HG02763 (cell line): Measurements from ENCODE around the gene CDH22.

Experiments used
- ATAC-seq: cut with Tn5 transposase; IDR thresholded peaks from one replicate; pipeline ENCODE4 v1.9.1; 2021; ENCODE audit warnings: mild to moderate bottlenecking, moderate library complexity; ENCODE audit not compliant: unreplicated experiment

The CDH22 gene

DNA sequence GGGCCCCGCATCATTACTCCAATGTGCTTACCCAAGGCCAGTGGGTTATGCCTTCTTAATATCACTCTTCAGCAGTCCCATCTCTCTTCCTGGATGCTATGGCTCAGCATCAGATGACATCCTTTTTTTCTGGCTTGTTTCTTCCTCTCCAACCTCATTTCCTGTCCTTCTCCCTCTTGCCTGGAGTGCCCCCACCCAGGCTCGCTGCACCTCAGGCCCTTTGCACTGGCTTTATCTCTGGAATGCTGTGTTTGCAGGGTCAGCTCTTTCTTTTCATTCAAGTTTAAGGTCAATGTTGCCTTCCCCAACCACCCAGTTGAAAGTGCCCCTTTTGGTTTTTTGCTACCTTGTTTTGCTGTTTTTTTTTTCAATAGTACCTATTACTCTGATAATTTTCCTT is 153.5 kb downstream of the CDH22 start:
- ATAC-seq = no peak

DNA sequence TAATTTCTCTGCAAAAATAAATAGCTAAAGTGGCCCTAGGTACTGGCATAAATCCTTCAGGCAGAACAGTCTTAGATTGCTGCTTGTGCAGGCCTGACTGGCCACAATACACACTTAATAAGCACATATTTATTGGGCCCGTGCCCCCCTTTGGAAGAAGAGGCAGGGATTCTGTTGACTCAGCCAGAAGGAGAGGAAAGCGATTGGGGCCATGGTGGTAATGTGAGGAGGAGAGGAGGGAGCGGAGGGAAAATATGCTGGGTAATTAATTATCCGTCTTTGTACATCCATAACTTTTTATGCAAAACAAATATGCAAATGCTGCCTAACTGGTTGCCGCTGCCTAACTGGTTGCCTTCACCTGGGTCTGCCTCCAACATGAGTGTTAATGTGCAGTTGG is 154.0 kb downstream of the CDH22 start:
- no peak for ATAC-seq

DNA sequence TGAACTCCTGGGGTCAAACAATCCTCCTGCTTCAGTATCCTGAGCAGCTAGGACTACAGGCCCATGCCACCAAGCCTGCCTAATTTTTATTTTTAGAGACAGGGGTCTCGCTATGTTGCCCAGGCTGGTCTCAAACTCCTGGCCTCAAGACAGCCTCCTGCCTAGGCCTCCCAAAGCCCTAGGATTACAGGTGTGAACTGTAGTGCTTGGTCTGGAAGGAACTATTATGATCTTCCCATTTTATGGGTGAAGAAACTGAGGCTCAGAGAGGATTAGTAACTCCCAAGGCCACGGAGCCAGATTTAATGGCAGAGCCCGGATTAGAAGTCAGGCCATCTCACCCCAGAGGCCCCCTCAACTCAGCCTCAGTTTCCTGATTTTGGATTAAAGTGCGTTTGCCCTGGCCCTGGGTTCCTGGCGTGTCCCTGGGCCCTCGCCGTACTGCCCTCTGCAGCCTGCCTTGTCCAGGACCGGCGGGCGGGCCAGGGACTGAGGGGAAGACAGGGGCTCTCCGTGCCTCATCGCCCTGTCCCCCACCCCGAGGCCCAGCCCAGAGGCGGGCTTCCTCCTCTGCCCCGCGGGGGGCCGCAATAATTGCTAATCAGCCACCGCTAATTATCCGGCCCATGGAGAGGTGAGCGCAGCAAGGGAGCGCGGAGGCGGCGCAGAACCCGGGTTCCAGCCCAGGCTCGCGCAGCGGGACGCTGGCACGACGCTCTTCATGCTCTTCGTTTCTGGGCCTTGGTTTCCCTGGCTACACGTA is 155.3 kb downstream of the CDH22 start:
- ATAC-seq = no peak

DNA sequence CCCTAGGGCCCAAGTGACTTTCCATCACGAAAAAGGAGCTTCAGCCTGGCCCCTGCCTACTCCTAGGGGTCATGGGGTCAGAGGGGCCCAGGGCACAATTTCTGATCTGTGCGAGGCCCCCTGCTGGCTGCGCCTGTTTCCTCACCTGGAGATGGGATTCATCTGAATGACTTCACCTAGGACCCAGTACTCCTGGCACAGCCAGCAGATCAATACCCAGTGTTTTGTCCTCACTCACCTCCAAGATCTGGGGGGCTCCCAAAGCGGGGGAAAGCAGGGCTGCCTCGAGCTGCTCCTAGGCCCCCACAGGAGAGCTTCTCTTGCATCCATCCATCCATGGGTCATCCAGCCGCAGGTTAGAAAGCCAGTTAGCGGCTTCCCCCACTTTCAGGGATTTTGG is 156.4 kb downstream of the CDH22 start:
- no peak for ATAC-seq

DNA sequence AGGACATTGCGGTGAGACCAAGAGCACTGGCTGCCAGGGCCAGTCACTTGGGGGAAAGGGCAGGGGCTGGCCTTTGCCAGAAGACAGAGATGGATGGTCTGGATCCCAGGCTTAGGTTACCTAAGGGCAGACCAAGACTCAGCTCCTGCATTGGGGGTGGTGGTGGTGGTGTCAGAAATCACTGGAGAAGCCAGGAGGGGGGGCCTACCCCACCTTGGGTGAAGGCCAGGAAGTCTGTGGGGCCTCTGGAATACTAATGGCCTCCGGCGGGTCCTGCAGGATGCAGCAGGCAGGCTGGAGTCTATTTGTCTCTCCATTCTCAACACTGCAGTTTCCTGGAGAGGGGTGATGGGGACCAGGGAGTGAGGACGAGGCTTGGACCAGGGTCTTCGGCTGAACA is 157.4 kb downstream of the CDH22 start:
- no peak for ATAC-seq

DNA sequence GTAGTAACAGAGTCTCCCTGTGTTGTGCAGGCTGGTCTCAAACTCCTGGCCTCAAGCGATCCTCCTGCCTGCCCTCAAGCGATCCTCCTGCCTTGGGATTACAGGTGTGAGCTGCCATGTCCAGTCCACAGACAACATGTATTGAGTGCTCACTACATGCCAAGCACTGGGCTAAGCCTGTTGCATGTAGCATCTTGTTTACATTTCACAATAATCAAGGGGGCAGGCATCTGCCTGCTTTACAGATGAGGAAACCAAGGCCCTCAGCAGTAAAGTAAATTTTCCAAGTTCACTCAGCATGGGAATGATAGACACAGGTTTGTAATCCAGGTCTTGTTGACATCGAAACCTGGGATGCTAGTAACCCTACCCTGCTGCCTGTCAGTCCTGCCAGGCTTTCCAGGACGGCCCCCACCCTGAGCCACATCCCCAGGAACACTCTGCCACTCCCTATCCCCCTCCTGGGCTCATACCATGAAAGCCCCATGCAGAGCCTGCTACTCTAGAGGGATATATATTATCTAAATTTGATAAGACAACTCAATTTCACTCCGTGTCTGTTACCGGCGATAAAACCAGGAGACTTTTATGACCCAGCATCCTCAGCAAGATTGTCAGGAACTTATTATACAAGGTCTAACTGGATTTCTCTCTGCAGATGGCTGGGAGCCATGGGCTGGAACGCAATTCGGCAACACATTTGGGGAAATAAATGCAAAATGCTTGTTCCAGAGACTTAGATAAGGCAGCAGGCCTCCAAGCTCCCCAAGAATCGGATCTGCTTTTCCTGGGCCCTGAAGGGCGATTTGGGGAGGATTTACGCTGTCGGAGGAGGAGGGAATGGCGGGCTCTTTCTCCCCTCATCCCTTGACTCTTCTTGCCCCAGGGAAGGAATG is 159.7 kb downstream of the CDH22 start:
- no peak for ATAC-seq

DNA sequence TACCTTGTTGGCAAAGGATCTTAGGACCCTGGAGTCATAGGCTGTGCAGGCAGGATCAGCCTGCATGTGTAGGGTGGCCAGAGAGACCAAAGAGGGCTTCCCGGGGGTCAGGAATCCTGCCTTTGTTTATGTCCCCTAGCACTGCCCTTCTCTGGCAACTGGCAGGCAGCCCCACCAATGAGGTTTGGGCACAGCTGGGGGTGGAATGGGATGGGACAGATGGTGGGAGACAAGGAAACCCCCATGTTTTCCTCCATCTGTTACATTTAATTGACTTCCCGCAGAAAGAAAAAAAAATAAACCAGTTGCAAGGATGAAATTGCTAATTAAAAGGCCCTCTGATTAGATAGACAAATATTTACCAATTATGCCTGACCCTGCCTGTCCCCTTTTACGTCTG is 162.6 kb downstream of the CDH22 start:
- no peak for ATAC-seq

DNA sequence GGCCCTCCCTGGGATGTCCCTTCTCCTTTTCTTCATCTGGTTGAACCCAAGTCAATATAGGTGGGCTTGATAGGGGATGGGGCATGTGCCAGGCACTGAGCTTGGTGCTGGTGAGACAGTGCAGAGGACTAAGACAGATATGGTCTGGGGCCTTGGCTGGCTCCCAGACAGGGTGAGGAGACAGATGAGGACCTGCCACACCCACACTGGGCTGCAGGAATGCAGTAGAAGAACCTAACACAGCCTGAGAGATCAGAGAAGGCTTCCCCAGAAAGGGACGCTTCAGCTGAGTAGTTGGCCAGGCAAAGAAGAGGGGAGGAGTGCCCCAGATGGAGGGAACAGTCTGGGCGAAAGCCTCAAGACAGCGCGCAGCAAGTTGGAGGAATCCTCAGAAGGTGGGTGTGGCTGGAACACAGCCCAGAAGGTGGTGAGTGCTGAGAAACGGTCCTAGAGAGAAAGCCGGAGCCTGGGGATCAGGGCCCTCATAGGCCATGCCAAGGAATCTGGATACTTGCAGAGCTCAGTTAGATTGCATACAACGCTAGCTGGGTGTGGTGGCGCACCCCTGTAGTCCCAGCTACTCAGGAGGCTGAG is 163.8 kb downstream of the CDH22 start:
- no peak for ATAC-seq

DNA sequence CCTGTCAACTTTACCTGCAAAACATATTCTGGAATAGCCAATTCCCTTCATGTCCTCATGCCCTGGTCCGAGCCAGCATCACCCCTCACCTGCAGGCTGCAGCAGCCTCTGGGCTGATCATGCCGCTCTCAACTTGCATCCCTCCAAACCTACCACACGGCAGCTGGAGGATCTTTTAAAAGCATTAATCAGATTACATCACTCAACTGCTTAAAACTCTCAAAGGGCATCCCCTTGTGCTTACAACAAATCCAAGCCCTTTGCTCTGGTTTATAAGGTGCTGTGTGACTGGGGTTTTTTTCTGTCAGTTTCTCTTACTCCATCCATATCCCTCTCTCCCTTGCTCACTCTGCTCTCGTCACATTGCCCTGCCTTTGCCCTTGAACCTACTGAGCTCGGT is 166.2 kb downstream of the CDH22 start:
- no peak for ATAC-seq

DNA sequence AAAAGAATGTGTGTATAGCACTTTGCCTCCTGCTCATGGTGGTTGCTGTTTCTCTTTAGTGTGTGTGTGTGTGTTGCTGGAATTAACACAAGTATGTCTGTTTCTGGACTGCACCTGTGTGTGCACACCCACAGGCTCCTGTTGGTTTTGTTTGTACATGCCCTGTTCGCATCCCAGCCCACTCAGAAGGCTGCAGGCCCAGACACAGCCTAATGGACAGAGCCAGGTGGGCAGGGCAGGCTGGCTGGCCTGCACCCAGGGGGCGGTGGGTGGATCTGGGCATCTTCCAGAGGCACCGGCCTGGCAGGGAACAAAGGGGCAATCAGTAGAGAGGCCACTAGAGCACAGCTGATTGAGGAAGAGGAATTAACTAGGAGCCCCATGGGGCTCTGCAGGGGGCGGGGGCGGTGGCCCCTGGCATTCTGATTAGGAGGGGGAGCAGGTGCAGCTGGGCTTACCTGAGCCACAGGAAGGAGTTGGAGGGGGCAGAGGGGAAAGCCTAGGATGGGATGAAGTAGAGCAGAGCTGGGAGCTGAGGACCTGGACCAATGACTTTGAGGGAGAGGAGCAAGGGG is 168.3 kb downstream of the CDH22 start:
- ATAC-seq = no peak

DNA sequence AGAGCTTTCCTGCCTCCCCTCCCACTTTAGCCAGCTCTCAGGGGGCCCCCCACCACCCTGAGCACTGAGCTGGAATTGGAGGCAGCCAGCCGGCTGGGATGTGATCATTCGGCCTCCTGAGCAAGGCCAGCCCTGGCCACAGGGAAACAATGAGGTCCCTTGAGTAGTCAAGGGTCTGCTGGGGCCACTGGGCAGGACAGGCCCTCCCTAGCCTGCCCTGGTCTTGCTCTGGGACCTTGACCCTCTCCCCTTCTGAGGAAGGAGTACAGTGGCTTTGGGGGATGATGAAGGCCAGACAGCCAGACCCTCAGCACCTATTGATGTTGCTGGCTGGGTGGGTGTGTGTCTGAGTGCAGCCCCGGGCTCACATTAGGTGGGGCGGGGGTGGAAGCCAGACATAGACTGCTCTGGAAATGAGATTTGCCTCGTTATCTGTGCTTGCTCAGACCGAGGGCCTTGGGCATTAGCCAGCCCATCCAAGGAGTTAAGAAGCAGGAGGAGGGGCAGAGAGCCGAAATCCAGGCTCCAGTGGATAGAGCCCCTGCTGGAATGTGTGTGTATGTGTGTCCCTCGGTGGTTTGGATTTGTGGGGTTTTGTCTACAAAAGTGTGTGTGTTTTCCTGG is 168.9 kb downstream of the CDH22 start:
- ATAC-seq = no peak

DNA sequence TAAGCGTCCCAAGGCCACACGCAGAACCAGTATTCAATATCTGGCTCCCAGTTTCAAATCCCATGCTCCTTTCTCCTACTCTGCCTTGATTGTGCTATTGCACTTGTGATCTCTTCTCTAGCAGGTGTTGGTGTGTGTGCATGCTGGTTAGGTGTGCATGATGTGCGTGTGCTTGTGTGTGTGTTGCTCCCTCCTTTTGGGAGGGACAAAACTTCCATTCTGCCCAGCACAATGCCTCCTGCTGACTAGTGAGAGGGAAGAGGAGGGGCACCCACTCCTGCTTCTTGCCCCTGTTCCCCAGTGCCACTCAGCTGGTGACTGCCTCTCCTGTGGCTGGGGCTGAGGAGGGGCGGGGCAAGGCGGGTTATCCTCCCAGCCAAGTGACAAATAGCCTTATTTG is 170.5 kb downstream of the CDH22 start:
- ATAC-seq = no peak

DNA sequence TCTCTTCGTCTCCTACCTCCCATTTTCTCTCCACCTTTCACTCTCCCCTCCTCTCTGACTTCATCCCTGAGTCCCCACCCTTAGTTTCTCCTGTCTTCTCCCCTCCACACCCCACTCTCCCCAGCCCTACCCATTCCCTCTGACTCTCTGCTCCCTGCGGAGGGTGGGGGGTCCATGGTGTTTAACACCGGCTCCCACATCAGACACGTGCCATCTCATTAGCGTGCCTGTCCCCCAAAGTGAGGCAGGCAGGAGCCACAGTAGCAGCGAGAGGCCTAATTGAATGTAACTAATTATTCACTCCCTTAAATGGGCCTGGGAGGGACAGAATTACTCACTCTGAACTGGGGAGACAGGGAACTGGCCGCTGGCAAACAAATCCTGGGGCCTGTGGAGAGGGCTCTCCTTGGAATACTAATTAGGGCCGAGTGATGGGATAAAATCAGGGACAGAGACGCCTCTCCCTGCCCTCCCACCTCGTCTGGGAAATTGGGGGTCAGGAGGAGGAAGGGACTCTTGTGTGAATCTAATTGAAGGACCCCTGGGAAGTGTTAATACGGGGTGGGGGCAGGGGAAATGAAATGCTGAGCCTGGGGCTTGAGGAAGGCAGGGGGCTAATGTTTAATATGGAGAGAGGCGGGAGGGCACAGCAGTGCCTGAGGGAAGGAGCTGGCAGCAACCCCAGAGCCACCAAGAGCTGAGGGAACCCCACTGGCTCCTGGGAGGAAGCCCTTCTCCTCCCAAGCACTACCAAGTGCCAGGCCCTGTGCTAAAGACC is 172.3 kb downstream of the CDH22 start:
- no peak for ATAC-seq

DNA sequence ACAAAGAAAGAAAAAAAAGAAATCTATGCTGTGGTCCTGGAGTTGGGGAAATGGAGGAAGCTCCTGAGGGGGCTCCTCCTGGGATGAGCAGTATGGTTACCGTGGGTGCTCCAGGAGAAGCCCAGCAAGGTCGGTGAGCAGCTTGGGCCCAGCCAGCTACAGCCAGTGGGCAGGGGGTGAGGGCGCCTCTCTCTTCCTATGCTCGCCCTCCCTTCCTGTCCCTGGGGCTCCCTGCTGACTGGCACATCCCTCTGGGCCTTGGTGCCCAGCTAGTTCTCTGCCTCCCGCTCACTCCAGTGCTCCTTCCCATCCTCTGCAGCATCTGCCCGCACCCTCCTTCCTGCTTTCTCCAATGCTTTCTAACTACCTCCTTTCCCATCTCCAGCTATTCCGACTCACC is 173.6 kb downstream of the CDH22 start:
- no peak for ATAC-seq

DNA sequence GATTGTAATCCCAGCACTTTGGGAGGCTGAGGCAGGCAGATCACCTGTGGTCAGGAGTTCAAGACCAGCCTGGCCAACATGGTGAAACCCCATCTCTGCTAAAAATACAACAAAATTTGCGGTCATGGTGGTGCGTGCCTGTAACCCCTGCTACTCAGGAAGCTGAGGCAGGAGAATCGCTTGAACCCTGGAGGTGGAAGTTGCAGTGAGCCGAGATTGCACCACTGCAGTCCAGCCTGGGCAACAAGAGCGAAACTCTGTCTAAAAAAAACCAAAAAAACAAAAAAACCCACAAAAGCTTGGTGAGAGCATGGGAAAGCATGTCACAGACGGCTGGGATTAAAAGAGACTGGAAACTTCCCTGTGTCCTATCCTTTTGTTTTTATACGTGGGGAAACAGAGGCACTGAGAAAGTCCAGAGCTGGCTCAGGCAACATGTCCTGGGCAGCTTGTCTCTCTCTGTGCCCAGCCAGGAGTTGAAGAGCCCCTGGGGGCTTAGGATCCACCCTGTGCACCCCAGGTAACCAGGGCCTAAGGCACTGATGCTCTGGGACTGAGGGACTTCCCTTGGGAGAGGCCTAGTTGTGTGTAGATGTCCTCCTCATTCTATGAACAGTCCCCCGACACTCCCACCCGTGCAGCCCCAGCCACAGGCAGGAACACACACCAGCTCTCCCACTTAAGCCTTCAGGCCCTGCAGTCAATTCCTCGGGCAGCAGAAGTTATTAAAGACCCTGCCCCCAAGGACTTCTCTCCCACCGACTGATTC is 174.2 kb downstream of the CDH22 start:
- ATAC-seq = no peak

DNA sequence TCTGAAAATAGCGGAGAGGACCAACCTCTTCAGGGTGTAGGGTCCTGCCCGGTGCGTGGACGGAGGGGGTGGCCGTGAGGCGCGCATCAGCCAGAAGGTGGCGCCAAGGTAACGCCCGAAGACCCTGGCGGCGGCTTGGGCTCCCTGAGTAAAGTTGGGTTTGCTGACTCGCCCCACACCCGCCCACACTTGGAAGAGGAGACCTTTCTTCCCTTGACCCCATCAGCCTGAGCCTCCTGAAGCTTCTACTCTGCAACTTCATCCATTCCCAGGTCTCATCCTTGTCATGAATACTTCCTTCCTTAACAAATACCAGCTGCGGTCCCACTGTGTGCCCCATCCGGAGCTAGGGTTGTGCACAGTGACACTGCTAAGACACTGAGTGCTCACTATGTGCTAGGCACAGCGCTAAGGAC is 175.6 kb downstream of the CDH22 start:
- no peak for ATAC-seq

DNA sequence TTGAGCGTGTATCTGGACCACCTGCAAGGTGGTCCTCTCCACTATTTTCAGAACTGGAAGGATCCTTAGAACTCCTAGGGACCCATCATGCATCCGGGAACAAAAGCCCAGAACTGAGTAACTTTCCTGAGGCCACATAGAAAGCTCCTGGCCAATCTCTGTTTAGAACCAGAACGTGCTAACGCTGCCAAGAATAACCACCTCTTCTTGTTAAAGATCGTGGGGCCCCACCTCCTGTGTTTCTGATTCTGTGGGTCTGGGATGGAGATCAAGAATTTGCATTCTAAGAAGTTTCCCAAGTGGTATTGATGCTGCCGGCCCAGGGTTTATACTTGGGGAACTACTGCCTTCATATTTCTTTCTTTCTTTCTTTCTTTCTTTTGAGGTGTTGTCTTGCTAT is 176.9 kb downstream of the CDH22 start:
- no peak for ATAC-seq

DNA sequence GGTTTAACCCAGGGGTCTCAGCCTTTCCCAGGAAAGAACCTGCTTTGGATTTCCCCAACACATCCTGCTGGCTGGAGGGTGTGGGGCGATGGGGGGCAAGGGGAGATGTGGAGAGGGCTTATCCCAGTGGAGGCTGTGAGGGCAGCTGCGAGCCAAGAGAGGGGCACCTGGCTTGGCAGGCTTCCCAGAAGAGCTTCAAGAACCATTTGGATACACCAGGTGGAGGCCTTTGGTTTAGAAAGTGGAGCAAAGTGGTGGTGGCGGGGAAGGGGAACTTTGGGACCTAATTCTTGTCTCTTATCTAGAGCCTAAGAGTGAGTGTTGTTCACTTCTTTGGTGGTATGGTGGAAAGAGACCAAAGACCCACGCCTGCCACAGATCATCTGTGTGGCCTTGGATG is 177.8 kb downstream of the CDH22 start:
- no peak for ATAC-seq

DNA sequence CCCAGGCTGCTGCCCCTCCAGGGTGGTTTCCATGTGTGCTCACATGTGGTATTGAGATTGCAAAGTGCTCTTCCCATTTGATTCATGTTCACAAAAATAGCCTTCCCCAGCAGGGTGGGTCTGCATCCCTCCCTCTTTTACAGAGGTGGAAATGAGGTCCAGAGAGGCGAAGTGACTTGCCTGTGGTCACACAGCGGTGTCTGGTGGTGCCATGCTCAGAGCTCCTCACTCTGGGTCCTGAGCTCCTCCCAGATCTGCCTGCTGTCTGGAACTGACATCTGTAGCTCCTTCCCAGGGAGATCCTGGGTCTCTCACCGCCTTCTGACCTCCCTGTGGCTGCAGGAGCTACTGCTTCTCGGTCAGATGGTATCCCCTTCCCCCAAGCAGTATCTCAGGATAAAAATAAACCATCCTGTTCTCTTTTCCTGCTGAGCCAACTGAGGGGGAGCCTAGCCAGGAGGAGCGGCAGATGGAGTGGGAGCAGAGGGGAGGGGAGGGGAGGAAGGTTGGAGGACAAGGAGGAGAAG is 178.3 kb downstream of the CDH22 start:
- no peak for ATAC-seq
